Measurements from ENCODE around the gene GPR17.

GPR17 gene

DNA sequence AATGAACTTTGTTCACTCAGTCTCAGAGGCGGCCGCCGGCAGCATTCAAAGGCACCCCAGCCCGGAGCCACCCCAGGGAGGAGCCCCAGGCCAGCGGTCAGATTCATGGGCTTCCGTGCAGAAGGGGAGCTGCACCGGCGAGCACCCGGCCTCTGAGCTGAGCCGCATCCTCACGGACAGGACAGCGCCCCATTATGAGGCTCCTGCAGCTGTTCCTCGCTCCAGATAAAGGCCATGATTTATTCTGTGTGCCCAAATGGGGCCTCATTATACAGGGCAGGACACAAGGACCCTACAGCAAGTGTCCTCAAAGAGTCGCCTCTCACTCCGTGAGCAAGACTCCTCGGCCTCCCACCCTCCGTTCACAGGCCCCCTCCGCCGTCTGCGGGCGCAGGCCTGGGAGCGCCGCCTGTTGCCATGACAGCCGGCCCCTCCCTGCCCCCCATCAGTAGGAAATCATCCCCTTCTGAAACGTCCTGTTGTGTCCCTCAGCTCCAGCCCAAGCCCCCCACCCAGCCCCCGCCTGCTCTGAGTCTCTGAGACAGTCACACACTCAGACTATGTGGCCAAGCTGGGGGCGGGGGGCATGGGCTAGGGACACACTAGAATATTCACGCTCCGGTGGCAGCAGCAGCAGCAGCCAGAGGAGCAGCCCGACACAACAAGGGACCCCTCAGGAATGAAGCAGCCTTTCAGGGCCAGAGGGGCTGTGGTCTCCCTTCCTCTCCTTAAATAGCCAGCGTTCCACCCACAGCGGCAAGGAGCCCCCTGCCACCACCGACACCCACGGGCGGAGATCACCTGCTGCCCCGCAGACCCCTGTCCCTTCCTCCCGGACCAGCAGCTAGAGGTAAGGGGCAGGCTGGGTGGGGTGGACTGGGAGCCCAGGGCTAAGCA, at the start of gene GPR17:
TSS of gene GPR17 (plus strand) at position 759 of the 897 bp plus-strand sequence. CDS start 4,583 bp downstream, outside the sequence.
- no peak for DNase-seq

GRCh38 chr2:127596311-127597045, 49.5 kb upstream of the GPR17 start:
- no peak for DNase-seq

GRCh38 chr2:127597046-127597983, 48.6 kb upstream of the GPR17 start:
- no peak for DNase-seq

DNA sequence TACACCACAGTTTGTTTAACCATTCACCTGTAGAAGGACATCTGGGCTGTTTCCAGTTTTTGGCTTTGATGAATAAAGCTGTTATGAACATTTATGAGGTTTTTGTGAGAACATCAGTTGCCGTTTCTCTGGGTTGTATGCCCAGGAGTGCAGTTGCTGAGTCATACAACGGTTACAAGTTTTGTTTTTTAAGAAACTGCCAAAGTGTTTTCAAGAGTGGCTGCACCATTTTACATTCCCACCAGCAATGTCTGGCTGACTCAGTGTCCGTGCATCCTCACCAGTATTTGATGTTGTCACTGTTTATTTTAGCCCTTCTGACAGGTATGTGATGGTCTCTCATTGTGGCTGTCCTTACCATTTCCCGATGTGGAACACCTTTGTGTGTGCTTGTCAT, 48.0 kb upstream of the GPR17 start:
- DNase-seq, result no peak

DNA sequence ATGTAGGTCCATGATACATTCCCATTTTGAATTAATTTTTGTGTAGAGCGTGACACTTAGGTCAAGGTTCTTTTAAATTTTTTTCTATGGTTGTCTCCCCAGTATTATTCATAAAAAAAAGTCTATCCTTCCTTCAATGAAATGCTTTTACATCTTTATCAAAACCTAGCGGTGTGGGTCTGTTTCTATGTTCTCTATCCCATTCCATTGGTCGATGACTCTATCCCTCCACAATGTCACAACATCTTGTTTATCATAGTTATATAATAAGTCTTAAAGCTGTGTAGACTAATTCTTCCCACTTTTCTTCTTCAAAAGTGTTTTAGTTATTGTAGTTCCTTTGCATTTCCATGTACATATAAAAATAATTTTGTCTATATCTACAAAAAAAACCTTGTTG, 47.2 kb upstream of the GPR17 start:
- DNase-seq, result no peak

DNA sequence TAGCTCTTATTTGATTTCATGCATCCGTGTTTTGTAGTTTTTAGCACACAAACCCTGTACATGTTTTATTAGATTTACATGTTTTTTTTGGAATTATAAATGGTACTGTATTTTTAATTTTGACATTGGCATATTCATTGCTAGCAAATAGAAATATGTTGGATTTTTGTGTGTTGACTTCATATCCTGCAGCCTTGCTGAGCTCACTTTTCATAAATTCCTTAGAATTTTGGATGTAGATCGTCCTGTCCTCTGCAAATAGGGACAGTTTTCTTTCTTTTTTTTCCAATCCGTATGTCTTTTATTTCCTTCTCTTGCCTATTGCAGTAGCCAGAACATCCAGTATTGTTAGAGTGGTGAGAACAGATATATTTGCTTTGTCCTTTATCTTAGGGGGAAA, 46.7 kb upstream of the GPR17 start:
- DNase-seq, result no peak

- DNase-seq, result no peak
Observed at GRCh38 chr2:127604986-127605385, 41.0 kb upstream of the GPR17 start.

DNA sequence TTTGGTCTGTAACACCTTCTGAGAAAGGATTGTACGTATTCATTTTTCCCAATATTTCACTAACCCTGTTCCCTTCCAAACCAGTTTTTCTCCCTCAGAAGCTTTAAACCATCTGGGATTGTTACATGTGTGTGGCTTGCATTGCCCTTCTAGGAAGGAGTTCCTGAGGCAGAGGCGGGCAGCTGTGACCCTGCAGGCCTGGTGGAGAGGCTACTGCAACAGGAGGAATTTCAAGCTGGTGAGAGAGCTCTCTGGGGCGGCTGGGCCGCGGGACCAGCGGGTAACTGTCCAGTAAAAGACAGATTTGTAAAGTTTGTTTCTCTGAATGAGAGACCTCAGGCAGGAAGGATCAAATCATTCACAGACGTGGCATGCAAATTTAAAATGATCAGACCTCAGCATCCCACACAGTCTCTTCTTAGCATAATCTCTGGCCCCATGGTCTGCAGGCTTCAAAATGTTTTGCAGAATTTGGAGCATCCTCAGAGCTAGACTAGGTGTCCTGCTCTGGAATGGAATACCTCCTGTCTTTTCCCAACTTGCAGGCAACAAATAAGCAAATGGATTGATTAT, 40.2 kb upstream of the GPR17 start:
- no peak for DNase-seq

- DNase-seq, result no peak
Observed at GRCh38 chr2:127606625-127607398, 39.1 kb upstream of the GPR17 start.

- no peak for DNase-seq
Observed at GRCh38 chr2:127607399-127607908, 38.5 kb upstream of the GPR17 start.

GRCh38 chr2:127608061-127609030, 37.6 kb upstream of the GPR17 start:
- DNase-seq, result no peak

GRCh38 chr2:127609031-127609751, 36.8 kb upstream of the GPR17 start:
- no peak for DNase-seq

DNA sequence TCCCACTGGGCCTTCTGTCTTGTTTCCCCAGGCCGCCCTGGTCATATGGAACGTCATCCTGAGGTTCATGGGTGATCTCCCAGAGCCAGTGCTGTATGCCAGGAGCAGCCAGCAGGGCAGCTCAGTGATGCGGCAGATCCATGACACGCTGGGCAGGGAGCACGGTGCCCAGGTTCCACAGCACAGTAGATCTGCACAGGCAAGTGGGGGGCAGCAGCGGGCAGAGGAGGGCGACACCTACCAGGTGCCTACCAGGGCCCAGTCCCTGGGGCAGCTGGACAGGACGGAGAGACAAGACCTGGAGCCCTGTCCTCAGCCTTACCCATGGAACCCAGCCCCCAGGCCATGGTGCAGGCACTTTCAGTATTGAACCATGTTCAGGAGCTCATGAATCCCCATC, 36.1 kb upstream of the GPR17 start:
- no peak for DNase-seq

- DNase-seq, result no peak
Observed at GRCh38 chr2:127610561-127610960, 35.4 kb upstream of the GPR17 start.

GRCh38 chr2:127611076-127611925, 34.7 kb upstream of the GPR17 start:
- no peak for DNase-seq

GRCh38 chr2:127612111-127612822, 33.7 kb upstream of the GPR17 start:
- no peak for DNase-seq

DNA sequence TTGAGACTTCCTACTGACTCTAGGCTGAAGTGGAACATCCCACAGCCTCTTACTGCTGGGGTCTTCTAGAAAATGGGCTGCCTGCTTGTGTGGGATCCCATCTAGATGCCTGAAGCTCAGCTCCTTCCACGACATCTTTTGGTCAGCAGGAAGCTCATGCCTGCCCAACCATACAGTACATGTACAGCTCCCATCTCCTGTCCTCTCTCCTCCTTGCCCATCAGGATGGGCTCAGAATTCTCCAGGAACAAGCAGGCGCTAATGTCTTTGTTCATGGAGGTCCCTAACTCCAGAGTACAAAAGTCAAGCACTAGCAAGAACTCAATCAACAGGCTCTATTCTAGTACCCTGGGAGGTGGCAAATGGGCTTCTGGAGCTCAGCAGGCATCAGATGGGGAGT, 31.7 kb upstream of the GPR17 start:
- DNase-seq, result no peak

- DNase-seq, result no peak
Observed at GRCh38 chr2:127614731-127615130, 31.2 kb upstream of the GPR17 start.

All from SHP77 treated with DMSO at 0.1 percent for 48 hours (cell line).